HL-60 (cell line): ENCODE data around the gene UGT2A1.

ENCODE experiments used
- DNase-seq, 2 experiments: peaks; one replicate each; pipeline ENCODE4 v3.0.0-alpha.2; 2010 to 2020; ENCODE audit warnings: low read depth in 1 of 2, low spot score in 1 of 2
- H3K27ac ChIP-seq: fragments of 250-450 bp; sonication (Bioruptor Pico); replicated peaks from 2 replicates; pipeline ENCODE4 v1.5.1; 2020; ENCODE audit warnings: mild to moderate bottlenecking, moderate library complexity
- H3K27me3 ChIP-seq: fragments of 250-450 bp; sonication (Bioruptor Pico); 2 replicates; pipeline ENCODE4 v1.5.1; 2021; ENCODE audit warnings: mild to moderate bottlenecking, moderate library complexity; ENCODE audit not compliant: insufficient read depth, poor library complexity, severe bottlenecking
- H3K4me3 ChIP-seq: replicated peaks from 2 replicates; pipeline ENCODE4 v1.5.1; 2011; ENCODE audit warnings: mild to moderate bottlenecking, control low read depth, low read length; ENCODE audit not compliant: insufficient read depth
- CTCF ChIP-seq: IDR thresholded peaks from one replicate; pipeline ENCODE4 v1.5.1; 2011; ENCODE audit warnings: low read length, control low read depth, inconsistent platforms; ENCODE audit not compliant: insufficient read depth
- GABPA ChIP-seq: IDR thresholded peaks from 2 replicates; pipeline ENCODE4 v1.6.1; 2012; ENCODE audit warnings: low read depth
- POLR2AphosphoS5 ChIP-seq: IDR thresholded peaks from 2 replicates; pipeline ENCODE4 v1.6.1; 2012; ENCODE audit warnings: low read depth
- REST ChIP-seq: IDR thresholded peaks from 2 replicates; pipeline ENCODE4 v1.6.1; 2012; ENCODE audit warnings: low read depth; ENCODE audit not compliant: insufficient replicate concordance
- SPI1 ChIP-seq: IDR thresholded peaks from 2 replicates; pipeline ENCODE4 v1.6.1; 2012; ENCODE audit warnings: low read depth, mild to moderate bottlenecking, borderline replicate concordance
- long read RNA-seq: library from polyadenylated mRNA; unstranded; transcript quantifications from one replicate; pipeline ENCODE4 v2.0.0, GENCODE V29; 2020

UGT2A1 gene
- long read RNA-seq = 0 reads

DNA sequence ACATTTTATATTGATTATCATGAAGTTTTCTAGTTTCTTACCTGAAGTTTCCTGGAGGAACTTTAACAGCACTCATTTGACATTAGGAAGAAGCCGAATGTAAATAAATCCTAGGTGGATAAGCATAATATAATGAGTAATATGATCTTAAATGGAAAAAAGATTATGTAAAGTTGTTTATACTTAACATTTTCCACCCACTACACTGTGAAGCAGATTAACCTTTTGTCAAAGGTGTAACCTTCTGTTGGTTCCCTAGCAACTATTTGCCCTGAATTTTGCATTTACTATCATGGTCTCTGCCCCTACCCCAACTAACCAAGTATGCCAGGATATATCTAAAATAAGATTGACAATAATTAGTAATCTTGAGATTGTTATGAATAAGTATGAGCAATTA, at the start of gene UGT2A1:
Gene UGT2A1 (minus strand): TSS at position 101 of the 400 bp plus-strand sequence. CDS start 5,603 bp downstream, outside the sequence.
- TF ChIP-seq REST = no peak
- TF ChIP-seq GABPA = no peak
- no peak for TF ChIP-seq CTCF
- TF ChIP-seq POLR2AphosphoS5 = no peak
- Histone ChIP-seq H3K27ac (no peak within 1 kb of the TSS), H3K27me3 (no peaks in the 10 kb centered on the region), H3K4me3 (no peak within 1 kb of the TSS)
- no peak for DNase-seq

- DNase-seq = no peak
- Histone ChIP-seq H3K27ac (no peak overlapping the region), H3K4me3 (no peak overlapping the region), H3K27me3 (no peaks in the 10 kb centered on the region)
- TF ChIP-seq GABPA (no peak), CTCF (no peak), SPI1 (no peak), POLR2AphosphoS5 (no peak), REST (no peak)
Measured at GRCh38 chr4:69702201-69702600, 49.2 kb upstream of the UGT2A1 start.

DNA sequence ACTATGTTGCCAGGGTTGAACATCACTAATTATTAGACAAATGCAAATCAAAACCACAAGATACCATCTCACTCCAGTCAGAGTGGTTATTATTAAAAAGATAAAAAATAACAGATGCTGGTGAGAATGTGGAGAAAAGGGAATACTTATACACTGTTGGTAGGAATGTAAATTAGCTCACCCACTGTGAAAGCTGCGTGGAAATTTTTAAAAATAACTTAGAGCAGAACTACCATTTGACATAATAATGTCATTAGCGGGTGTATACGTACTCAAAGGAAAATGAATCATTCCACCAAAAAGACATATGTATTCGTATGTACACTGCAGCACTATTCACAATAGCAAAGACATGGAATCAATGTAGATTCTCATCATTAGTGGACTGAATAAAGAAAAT, 48.6 kb upstream of the UGT2A1 start:
- no peak for TF ChIP-seq CTCF
- no peak for TF ChIP-seq GABPA
- TF ChIP-seq REST = no peak
- no peak for TF ChIP-seq SPI1
- TF ChIP-seq POLR2AphosphoS5 = no peak
- Histone ChIP-seq H3K27ac (no peak overlapping the region), H3K4me3 (no peak overlapping the region), H3K27me3 (no peaks in the 10 kb centered on the region)
- DNase-seq = no peak
